NCI-H1092 treated with DMSO at 0.1 percent for 48 hours (cell line): ENCODE data around the gene LAMB4.

Source experiments
- DNase-seq: peaks from one replicate; lab custom pipeline; 2025; lab: John Stamatoyannopoulos, UW

Gene LAMB4

DNA sequence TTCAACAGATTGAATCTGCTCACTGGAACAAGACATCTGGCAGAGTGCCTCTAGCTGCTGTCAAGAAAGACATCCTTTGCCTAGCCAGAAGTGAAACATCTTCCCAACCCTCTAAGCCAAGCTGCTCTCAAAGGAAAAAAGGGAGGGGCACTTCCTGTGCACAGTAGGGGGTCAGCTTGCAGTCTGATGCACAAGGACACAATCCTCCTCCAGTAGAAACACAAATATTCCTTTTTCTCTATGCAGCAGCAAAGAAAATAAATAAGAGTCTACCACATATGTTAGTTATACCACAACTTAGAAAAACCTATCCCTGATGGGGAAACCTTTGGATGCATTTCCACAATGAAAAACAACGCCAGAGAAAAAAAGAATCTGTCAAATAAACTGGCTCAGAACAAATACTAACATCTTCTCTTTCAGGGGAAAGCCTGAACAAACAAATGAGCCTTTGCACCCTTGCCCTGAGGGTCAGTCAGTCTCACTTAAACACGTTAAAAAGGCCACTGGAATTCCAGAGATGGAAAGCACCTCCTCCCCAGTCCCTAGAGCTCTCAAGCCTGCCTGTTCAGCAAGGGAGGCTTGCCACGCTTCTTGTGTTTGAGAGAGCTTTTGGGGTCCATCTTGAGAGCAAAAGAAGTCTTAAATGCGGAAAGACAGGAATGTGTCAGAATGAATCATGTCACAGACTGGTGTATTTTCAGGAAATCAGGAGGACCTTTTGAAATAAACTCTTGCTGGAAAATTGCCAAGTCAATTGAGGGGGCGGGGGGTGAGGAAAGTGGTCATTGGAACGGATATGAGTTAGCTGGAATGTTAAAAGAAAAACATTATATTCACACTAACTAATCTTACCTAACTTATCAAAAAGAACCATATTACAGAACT, 134.7 kb downstream of the LAMB4 start:
- no peak for DNase-seq

DNA sequence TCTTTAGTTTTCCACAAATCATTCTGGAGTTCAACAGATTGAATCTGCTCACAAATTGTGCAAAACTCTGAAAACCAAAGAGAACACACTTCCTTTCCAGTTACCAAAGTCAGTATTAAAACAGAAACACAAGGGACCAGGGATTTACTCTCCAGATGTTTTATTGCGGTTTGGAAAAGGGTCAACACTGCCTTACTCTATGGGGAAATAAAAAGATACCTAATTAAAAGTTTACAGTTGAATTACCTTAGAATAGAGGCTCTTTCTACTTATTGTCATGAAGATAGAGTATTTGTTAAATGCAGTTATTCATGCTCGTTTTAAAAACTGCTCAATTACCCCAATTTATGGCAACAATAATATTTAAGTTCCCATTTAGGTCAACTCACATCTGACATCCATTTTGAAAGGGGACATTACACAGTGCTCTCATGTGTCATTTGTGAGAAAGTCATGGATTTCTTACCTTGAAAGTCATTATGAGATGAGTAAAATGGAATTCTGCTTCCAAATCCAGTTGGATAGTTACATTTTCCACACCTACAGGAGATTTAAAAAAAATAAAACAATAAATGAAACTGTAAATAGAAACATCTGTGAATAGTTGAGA, 135.6 kb downstream of the LAMB4 start:
- no peak for DNase-seq

GRCh38 chr7:107993891-107994291, 136.3 kb downstream of the LAMB4 start:
- DNase-seq: peak; percentile 50

- DNase-seq: no peak
Measured at GRCh38 chr7:107989618-107990373, 140.4 kb downstream of the LAMB4 start.

- peak; percentile 93 for DNase-seq
Measured at GRCh38 chr7:107982918-107983389, 147.2 kb downstream of the LAMB4 start.

DNA sequence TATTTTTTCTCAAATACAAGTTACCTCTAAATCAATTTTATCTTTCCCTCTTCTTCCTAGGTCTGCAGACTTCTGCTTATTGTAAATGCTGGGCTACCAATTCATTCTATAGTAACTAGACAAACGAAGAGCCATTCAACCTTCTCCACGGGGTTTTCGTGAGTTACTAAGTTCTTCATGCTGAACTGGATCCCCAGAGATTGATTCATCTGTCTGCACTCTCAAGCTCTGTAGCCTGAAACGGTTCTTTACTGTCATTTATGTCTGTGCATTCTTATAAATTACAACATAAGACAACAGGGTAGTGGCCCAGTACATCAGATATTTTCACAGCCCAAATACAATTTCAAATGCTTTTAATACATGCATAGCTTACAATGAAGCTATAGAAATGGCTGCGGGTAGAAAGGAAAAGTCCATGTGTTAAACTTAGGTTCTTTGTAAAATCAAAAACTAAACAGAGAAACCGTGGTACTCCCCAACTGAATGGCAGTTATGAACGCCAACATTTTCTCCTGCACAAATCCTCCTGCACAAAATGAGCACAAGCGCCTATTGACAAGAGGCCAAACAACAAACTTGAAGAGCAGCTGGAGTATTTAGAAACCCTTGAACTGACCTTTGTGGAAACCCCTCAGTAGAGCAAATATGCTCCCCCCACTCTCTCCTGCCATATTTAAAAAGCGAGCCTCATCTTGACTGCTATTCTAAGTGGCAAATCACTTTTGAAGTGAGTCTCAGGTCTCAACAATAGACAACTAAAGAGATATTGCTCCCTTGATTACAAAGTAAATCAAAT, 147.9 kb downstream of the LAMB4 start:
- DNase-seq: peak; percentile 94

- DNase-seq: peak; percentile 32
Measured at GRCh38 chr7:107981466-107981865, 148.7 kb downstream of the LAMB4 start.

- DNase-seq: no peak
Measured at GRCh38 chr7:107980671-107981190, 149.4 kb downstream of the LAMB4 start.

DNA sequence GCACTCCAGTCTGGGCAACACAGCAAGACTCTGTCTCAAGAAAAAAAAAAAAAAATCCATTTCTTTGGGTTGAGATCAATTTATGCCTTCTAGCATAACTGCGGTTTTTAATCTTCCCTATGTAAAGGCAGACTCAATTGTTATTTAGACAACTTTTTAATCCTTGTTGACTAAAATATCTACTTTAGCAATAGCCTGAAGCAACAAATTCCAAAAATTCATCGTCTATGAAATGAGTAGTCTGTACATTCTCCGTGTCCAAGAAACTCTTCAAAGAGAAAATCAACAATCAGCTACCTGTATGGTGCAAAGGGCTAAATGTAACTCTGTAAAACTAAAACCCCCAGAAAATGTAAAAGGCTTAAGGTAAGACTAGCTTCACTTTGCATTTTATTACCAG, 150.0 kb downstream of the LAMB4 start:
- DNase-seq: no peak

GRCh38 chr7:107978815-107979408, 151.2 kb downstream of the LAMB4 start:
- DNase-seq: no peak

- DNase-seq: no peak
Measured at GRCh38 chr7:107977048-107977447, 153.1 kb downstream of the LAMB4 start.

DNA sequence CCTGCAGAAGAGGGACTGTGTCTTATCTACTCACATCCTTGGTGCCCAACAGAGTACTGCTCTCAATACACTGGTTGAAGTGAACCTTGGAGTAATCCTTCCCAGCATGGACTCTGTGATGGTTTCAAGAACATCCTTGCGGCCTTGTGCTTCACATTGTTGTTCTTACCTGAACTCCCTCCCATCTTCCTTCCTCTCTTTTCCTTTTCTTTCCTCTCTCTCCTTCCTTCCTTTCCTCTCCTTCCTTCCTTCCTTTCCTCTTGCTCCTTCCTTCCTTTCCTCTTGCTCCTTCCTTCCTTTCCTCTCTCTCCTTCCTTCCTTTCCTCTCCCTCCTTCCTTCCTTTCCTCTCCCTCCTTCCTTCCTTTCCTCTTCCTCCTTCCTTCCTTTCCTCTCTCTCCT, 153.5 kb downstream of the LAMB4 start:
- DNase-seq: no peak

DNA sequence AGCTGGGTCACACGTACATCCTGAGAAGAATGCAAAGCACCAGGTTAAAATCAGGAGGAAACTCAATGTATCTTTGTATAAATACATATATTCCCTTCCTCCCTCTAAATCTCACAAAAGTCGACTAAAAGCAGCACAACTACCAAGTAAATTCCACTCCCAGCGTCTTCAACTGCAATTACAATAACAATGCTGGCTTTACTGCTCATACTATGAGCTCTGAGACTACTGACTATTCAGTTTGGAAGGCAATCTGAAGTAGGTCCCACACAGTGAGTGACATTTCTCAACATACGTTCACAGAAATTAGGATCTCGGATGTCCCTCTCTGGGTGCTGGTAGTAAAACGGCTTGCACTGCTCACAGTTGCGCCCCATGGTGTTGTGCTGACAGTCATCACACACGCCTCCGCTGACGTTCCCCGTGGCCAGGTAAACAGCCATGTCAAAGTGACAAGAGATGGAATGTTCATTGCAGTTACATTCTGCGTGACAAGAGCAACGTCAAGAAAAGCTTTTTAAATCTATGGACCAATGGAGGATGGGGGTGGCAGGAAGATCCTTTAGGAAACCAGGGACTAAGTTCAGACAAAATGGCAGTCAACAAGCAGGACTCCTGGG, 154.7 kb downstream of the LAMB4 start:
- DNase-seq: no peak

DNA sequence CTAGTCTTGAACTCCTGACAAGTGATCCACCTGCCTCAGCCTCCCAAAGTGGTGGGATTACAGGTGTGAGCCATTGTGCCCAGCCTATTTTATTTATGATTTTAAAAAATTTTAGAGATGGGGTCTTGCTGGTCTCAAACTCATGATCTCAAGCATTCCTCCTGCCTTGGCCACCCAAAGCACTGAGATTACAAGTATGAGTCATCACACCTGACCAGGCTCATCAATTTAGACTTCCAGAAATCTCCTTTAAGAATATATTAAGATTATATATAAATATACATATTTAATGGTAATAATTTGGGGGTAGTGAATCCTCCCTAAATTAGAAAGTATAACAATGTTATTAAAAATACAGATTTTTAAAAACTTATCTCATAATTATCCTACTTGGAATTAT, 156.3 kb downstream of the LAMB4 start:
- DNase-seq: no peak
